Heart right ventricle (tissue), 16 donors: ENCODE data around the gene VKORC1. TPM values are rescaled to one million over a fixed set of nuclear protein-coding genes. Genes with fewer than 3 reads are reported as not detected.

Source experiments
- ATAC-seq, 8 donors: fragments of 200-7000 bp; cut with Tn5 transposase; one replicate each; pipeline ENCODE4 v1.9.1; 2020; ENCODE audit warnings: mild to moderate bottlenecking in 8 of 8, moderate library complexity in 8 of 8, moderate number of reproducible peaks in 1 of 8
- DNase-seq, 2 donors: peaks; one replicate each; pipeline ENCODE4 v3.0.0-alpha.2; 2020
- H3K27ac ChIP-seq, 10 donors: fragments of 200-600 bp; sonication (generic) in 2 of 10; one replicate each; pipeline versions ENCODE4 v1.5.0 to v1.8.0; 2020 to 2022; ENCODE audit warnings: mild to moderate bottlenecking in 3 of 10
- H3K27me3 ChIP-seq, 7 donors: fragments of 200-600 bp; one replicate each; pipeline ENCODE4 v1.8.0; 2021 to 2022; ENCODE audit warnings: mild to moderate bottlenecking in 2 of 7
- H3K36me3 ChIP-seq, 9 donors: fragments of 200-600 bp; sonication (generic) in 1 of 9; one replicate each; pipeline versions ENCODE4 v1.5.0 to v1.8.0; 2020 to 2022; ENCODE audit warnings: mild to moderate bottlenecking in 2 of 9
- H3K4me1 ChIP-seq, 9 donors: fragments of 200-600 bp; sonication (generic) in 1 of 9; one replicate each; pipeline versions ENCODE4 v1.5.0 to v1.8.0; 2020 to 2022; ENCODE audit warnings: mild to moderate bottlenecking in 4 of 9
- H3K4me3 ChIP-seq, 10 donors: fragments of 200-600 bp; sonication (generic) in 2 of 10; one replicate each; pipeline versions ENCODE4 v1.5.0 to v1.8.0; 2020 to 2022; ENCODE audit warnings: mild to moderate bottlenecking in 7 of 10, moderate library complexity in 2 of 10
- H3K9me3 ChIP-seq, 11 donors: fragments of 200-600 bp in 10 of 11; sonication (generic) in 2 of 11; one replicate each; pipeline versions ENCODE4 v1.5.0 to v1.8.0; 2013 to 2022; ENCODE audit warnings: mild to moderate bottlenecking in 2 of 11, control low read depth in 1 of 11, moderate library complexity in 1 of 11
- CTCF ChIP-seq, 9 donors: fragments of 200-600 bp; sonication (generic) in 2 of 9; IDR thresholded peaks; one replicate each; pipeline versions ENCODE4 v1.5.0 to v1.8.0; 2021 to 2022; ENCODE audit warnings: antibody characterized with exemption in 9 of 9, mild to moderate bottlenecking in 5 of 9, moderate library complexity in 1 of 9
- WGBS, 2 donors: extraction: QIAGEN DNeasy Blood & Tissue Kit; methylation state at CpG; one replicate each; pipeline ENCODE4 v1.1.7; 2013; ENCODE audit warnings: inconsistent platforms in 1 of 2; 5-methylcytosine and 5-hydroxymethylcytosine counted together
- intact Hi-C, 10 donors: fragments of 100-400 bp; cut with DNase I; formaldehyde crosslinking; loops; one replicate each; pipeline versions ENCODE4 v1.11.1 to v1.14.2; 2022
- polyA plus RNA-seq, 2 donors: library from polyadenylated mRNA; stranded (reverse); fragments of 200-250 nt; gene quantifications; one replicate each; pipeline ENCODE4 v1.2.3, GENCODE V29; 2013
- total RNA-seq, 10 donors: library from RNA; stranded (reverse); fragmentation: NEBNext Ultra II Directional in 3 of 10; extraction: Animal tissue kit (Norgen Biotek cat#: 25700) in 3 of 10; gene quantifications; one replicate each; pipeline versions ENCODE4 v1.2.1 to v1.2.4, GENCODE V29; 2021 to 2023
- donor health status: Arrhythmogenic right ventricular cardiomyopathy.
- donor health status: ischemic (EF 13 %, LVEDD 7.1; RV severe dilation, severe dysfunction).
- donor health status: healthy with polysubstance abuse.
- donor health status: DM: no; HTN: yes; CAD: no.
- donor health status: DM: no; HTN: no; CAD: no.
- donor health status: ischemic (EF 25% LVEDD 6.9; RV normal size, moderate dysfunction).
- donor health status: ischemic (EF 25% LVEDD 5.7; RV mildly dilated, moderate dysfunction).
- donor health status: healthy.
- donor health status: DM: yes; HTN: yes; CAD: no.
- donor health status: Ischemic cardiomyopathy.
- donor health status: ischemic (EF 35%, LVEDD 5.7; RV mildly dilated, moderate dysfunction).
- donor health status: nonischemic (EF 11% LVEDD 7.7; RV severe dilation, severe dysfunction).
- donor health status: DM: yes; HTN: yes; CAD: no.
- donor health status: PGD.
- donor health status: ischemic (EF 29% LVEDD 5.4; RV normal size, mild dysfunction).
- donor health status: nonischemic (EF 23%, LVEDD 6.1; RV moderate dilation, normal function).

VKORC1 gene
- total and polyA plus RNA-seq, 12 donors = 27.0 to 139 (median 34.3) TPM

GRCh38 chr16:31085873-31086628, 8.5 kb downstream of the VKORC1 start:
- TF ChIP-seq CTCF (IDR thresholded peaks at IDR 0.05) = no peak
- intact Hi-C loops = loop anchor here in 2 of 10 donors (5.0 to 10.0 kb wide), 2 partner anchors 39 to 101 kb away; partner anchors contain the start of gene HSD3B7 (in 1 of the 2)
- no peak for ATAC-seq
- no peak for DNase-seq
- Histone ChIP-seq H3K36me3 (peaks cover 0 to 100% (median 17%) of the 10 kb centered on the region in 9 donors), H3K4me3 (no peak overlapping the region), H3K27ac (no peak overlapping the region), H3K9me3 (no peaks in the 10 kb centered on the region), H3K4me1 (peaks cover 0 to 16% (median 6%) of the 10 kb centered on the region in 9 donors), H3K27me3 (no peaks in the 10 kb centered on the region)
- 84 to 86% methylated on average over 18 of the region's 18 CpGs for WGBS, 2 donors

- no peak for ATAC-seq
- peaks cover 0 to 16% (median 6%) of the 10 kb centered on the region in 9 donors for H3K4me1 ChIP-seq
- no peak for TF ChIP-seq CTCF (IDR thresholded peaks at IDR 0.05)
- H3K27ac ChIP-seq = no peak overlapping the region
- no peaks in the 10 kb centered on the region for H3K27me3 ChIP-seq
- no peak for DNase-seq
- no peaks in the 10 kb centered on the region for H3K9me3 ChIP-seq
- peaks cover 0 to 100% (median 17%) of the 10 kb centered on the region in 9 donors for H3K36me3 ChIP-seq
- H3K4me3 ChIP-seq = no peak overlapping the region
- intact Hi-C loops = loop anchor here in 2 of 10 donors (5.0 to 10.0 kb wide), 2 partner anchors 38 to 101 kb away; partner anchors contain the start of gene HSD3B7 (in 1 of the 2)
- 76 to 79% methylated on average over 8 of the region's 8 CpGs for WGBS, 2 donors
Observed at GRCh38 chr16:31085411-31085810, 9.2 kb downstream of the VKORC1 start.

GRCh38 chr16:31084584-31085302, 9.9 kb downstream of the VKORC1 start:
- 90% methylated on average over 16 of the region's 16 CpGs for WGBS, 2 donors
- no peaks in the 10 kb centered on the region for H3K27me3 ChIP-seq
- peaks cover 0 to 100% (median 22%) of the 10 kb centered on the region in 9 donors for H3K36me3 ChIP-seq
- H3K27ac ChIP-seq = no peak overlapping the region
- peaks cover 0 to 16% (median 6%) of the 10 kb centered on the region in 9 donors for H3K4me1 ChIP-seq
- peak in 2 of 8 donors; percentile 16 to 22 for ATAC-seq
- intact Hi-C loops = loop anchor here in 2 of 10 donors (5.0 to 10.0 kb wide), 2 partner anchors 37 to 100 kb away; partner anchors contain the start of gene HSD3B7 (in 1 of the 2)
- DNase-seq = no peak
- no peak overlapping the region for H3K4me3 ChIP-seq
- no peak for TF ChIP-seq CTCF (IDR thresholded peaks at IDR 0.05)
- H3K9me3 ChIP-seq = no peaks in the 10 kb centered on the region

GRCh38 chr16:31083981-31084380, 10.6 kb downstream of the VKORC1 start:
- Histone ChIP-seq H3K4me3 (no peak overlapping the region), H3K4me1 (peaks cover 0 to 16% (median 6%) of the 10 kb centered on the region in 9 donors), H3K9me3 (no peaks in the 10 kb centered on the region), H3K27me3 (no peaks in the 10 kb centered on the region), H3K27ac (no peak overlapping the region), H3K36me3 (peaks cover 0 to 100% (median 29%) of the 10 kb centered on the region in 9 donors)
- no peak for TF ChIP-seq CTCF (IDR thresholded peaks at IDR 0.05)
- ATAC-seq = no peak
- WGBS, 2 donors = 83 to 91% methylated on average over 13 of the region's 13 CpGs
- intact Hi-C loops = loop anchor here in 1 of 10 donors (10.0 kb wide), 1 partner anchor 99 kb away; the partner anchor contains the start of gene HSD3B7
- no peak for DNase-seq
